Body of pancreas (tissue), 4 donors: ENCODE measurements around the gene CFAP299. TPM values are rescaled to one million over a fixed set of nuclear protein-coding genes. Genes with fewer than 3 reads are reported as not detected.

ENCODE experiments used
- ATAC-seq: fragments of 150-250 bp; one replicate; pipeline ENCODE4 v1.9.1; 2016
- DNase-seq, 4 donors: peaks; one replicate each; pipeline ENCODE4 v3.0.0-alpha.2; 2019
- H3K27ac ChIP-seq, 4 donors: fragments of 200-600 bp; sonication (generic); 1 replicate in 3 of 4; 2 replicates in 1 of 4; pipeline versions ENCODE4 v1.5.1 to v1.6.1; 2016 to 2019; ENCODE audit warnings: mild to moderate bottlenecking in 1 of 4, mixed read lengths in 1 of 4, moderate library complexity in 1 of 4
- H3K27me3 ChIP-seq, 2 donors: fragments of 200-600 bp; sonication (generic); one replicate each; pipeline ENCODE4 v1.6.0; 2016; ENCODE audit warnings: mild to moderate bottlenecking in 1 of 2
- H3K36me3 ChIP-seq, 2 donors: fragments of 200-600 bp; sonication (generic); replicated peaks in 1 of 2; 2 replicates each; pipeline ENCODE4 v1.5.1; 2016; ENCODE audit warnings: low read depth in 2 of 2; ENCODE audit not compliant: insufficient read depth in 1 of 2
- H3K4me1 ChIP-seq: fragments of 200-600 bp; sonication (generic); one replicate; pipeline ENCODE4 v1.6.0; 2016
- H3K4me3 ChIP-seq, 2 donors: fragments of 200-600 bp; sonication (generic); 1 replicate in 1 of 2; 2 replicates in 1 of 2; pipeline ENCODE4 v1.5.1; 2016 to 2019
- H3K9me3 ChIP-seq, 3 donors: fragments of 200-600 bp; sonication (generic); 1 replicate in 2 of 3; 2 replicates in 1 of 3; pipeline ENCODE4 v1.5.1; 2016
- POLR2A ChIP-seq, 3 donors: fragments of 450-650 bp; IDR thresholded peaks; one replicate each; pipeline ENCODE4 v1.6.1; 2016; ENCODE audit warnings: antibody characterized with exemption in 3 of 3, mild to moderate bottlenecking in 2 of 3
- WGBS, 2 donors: methylation state at CpG; one replicate each; pipeline ENCODE4 v1.1.5; 2017; 5-methylcytosine and 5-hydroxymethylcytosine counted together
- intact Hi-C: fragments of 100-400 bp; cut with DNase I; formaldehyde crosslinking; loops from one replicate; pipeline ENCODE4 v1.15.1; 2023
- total RNA-seq, 2 donors: library from RNA; depleted of rRNA; stranded (reverse); fragments of >200 nt; gene quantifications; one replicate each; pipeline ENCODE4 v1.1.0, GENCODE V29; 2016
- TF ChIP-seq, protein P1 (sequence below), 7 experiments: fragments of 450-650 bp in 4 of 7; fragments of 200-600 bp in 3 of 7; sonication (generic) in 3 of 7; IDR thresholded peaks; one replicate each; pipeline ENCODE4 v1.5.1; 2016 to 2019; ENCODE audit warnings: antibody characterized with exemption in 7 of 7

Gene CFAP299
- total RNA-seq, 2 donors from 2014 or later: not detected

DNA sequence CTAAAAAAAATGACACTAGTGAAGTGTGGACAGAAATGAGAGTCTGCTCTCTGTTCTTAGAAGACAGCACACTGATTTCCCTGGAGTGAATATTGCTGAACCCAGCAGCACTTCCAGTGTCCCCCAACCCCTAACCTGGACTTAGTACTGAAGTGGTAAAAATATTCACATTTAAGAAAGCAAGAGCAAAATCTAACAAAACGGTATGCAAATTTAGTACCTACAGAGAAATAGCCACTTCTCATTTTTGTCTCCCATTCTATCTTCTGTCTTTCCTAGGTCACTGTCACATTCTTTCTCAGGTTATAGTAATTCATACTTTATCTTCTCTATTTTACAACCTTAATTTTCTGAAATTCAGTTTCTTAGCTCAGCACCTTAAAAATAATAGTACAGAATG, 274.7 kb downstream of the CFAP299 start:
- H3K36me3 ChIP-seq: no peaks in the 10 kb centered on the region
- 72 to 82% methylated on average over 1 of the region's 1 CpG for WGBS, 2 donors
- no peak for TF ChIP-seq POLR2A (IDR thresholded peaks at IDR 0.05)
- intact Hi-C loops: no loop called here
- peaks cover 5% of the 10 kb centered on the region for H3K4me1 ChIP-seq
- H3K27me3 ChIP-seq: peaks cover 0 to 4% of the 10 kb centered on the region in 2 donors
- no peaks in the 10 kb centered on the region for H3K9me3 ChIP-seq
- H3K4me3 ChIP-seq: no peak overlapping the region
- H3K27ac ChIP-seq: no peak overlapping the region
- DNase-seq (no peak), ATAC-seq (no peak)

DNA sequence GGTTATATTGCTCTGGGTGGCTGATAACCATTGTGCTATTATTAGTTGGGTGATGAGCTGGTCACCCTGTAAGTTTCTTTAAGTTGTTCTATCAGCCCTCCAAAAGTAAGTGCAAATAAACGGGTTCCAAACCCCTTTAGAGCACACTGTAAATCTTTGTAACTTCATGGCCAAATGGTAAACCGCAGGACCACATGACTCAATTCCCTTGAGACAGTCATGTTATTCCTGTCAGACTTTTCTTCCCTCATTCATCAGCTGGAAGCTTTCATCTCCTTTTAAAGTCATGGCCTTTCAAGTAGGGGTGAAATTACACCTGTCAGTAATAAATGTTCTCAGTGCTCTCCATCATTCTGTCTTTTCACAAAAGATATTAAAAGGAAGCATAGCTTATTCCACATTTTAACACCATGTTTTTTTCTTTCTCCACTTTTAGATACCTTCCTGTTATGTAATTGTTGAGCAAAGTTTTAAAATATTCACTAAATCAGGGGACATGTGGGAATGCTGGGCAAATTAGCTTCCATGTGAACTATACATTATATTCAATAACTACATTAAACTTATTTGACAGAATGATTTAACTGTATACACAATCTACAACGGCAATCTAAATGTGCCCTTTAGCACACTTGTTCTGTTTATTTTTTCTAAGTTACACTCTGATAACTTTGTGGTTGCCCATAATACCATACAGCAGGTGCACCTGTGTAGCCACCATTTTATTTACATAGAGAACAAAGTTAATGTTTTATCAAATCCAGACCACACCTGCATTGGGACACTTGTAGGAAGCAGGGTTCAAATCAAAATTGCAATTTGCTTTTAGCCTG, 275.5 kb downstream of the CFAP299 start:
- WGBS, 2 donors: 6 to 9% methylated on average over 3 of the region's 3 CpGs
- Histone ChIP-seq H3K4me1 (peaks cover 5% of the 10 kb centered on the region), H3K4me3 (no peak overlapping the region), H3K9me3 (no peaks in the 10 kb centered on the region), H3K36me3 (no peaks in the 10 kb centered on the region), H3K27me3 (peaks cover 0 to 4% of the 10 kb centered on the region in 2 donors), H3K27ac (no peak overlapping the region)
- ATAC-seq: no peak
- intact Hi-C loops: no loop called here
- TF ChIP-seq, protein P1, sequence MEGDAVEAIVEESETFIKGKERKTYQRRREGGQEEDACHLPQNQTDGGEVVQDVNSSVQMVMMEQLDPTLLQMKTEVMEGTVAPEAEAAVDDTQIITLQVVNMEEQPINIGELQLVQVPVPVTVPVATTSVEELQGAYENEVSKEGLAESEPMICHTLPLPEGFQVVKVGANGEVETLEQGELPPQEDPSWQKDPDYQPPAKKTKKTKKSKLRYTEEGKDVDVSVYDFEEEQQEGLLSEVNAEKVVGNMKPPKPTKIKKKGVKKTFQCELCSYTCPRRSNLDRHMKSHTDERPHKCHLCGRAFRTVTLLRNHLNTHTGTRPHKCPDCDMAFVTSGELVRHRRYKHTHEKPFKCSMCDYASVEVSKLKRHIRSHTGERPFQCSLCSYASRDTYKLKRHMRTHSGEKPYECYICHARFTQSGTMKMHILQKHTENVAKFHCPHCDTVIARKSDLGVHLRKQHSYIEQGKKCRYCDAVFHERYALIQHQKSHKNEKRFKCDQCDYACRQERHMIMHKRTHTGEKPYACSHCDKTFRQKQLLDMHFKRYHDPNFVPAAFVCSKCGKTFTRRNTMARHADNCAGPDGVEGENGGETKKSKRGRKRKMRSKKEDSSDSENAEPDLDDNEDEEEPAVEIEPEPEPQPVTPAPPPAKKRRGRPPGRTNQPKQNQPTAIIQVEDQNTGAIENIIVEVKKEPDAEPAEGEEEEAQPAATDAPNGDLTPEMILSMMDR (IDR thresholded peaks at IDR 0.05): no peak
- no peak for TF ChIP-seq POLR2A (IDR thresholded peaks at IDR 0.05)
- no peak for DNase-seq

DNA sequence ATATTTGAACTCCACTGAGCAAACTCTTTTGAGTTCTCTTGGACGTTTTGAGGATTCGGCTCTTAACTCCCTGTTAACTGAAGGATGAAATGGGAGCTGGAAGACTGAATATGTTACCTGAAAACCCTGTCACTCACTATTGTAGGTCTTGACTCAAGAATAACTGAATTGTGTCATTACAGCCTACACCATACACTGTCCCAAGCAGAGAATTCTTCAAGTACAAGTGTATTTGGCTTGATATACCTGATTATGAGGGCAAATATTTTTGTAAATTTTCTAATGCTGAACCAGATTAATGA, 276.1 kb downstream of the CFAP299 start:
- ATAC-seq: no peak
- H3K9me3 ChIP-seq: no peaks in the 10 kb centered on the region
- no peak overlapping the region for H3K4me3 ChIP-seq
- H3K36me3 ChIP-seq: no peaks in the 10 kb centered on the region
- 13 to 31% methylated on average over 2 of the region's 2 CpGs for WGBS, 2 donors
- no peak overlapping the region for H3K27ac ChIP-seq
- no peak for DNase-seq
- intact Hi-C loops: no loop called here
- peaks cover 0 to 4% of the 10 kb centered on the region in 2 donors for H3K27me3 ChIP-seq
- no peak for TF ChIP-seq POLR2A (IDR thresholded peaks at IDR 0.05)
- TF ChIP-seq, protein P1 (IDR thresholded peaks at IDR 0.05): no peak
- peaks cover 5% of the 10 kb centered on the region for H3K4me1 ChIP-seq

DNA sequence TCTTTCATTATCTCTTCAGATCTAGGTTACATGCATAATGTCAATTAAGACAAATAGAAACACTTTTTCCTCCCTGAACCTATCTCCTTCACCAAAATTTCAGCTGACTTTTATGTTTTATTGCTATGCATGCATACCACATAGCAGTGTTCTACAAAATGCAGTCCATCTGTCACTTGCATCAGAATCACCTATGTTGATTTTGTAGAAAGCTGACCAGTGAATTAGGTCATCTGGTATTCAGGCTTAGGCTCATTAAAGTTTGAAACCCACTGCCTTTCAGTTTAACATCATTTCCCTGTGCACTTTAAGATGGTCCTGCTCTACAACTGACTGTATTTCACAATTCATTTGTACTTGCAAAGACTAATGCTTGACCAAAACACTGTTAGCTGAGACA, 277.9 kb downstream of the CFAP299 start:
- ATAC-seq: no peak
- H3K4me1 ChIP-seq: peaks cover 5% of the 10 kb centered on the region
- H3K27me3 ChIP-seq: peaks cover 0 to 4% of the 10 kb centered on the region in 2 donors
- intact Hi-C loops: no loop called here
- no peak for TF ChIP-seq POLR2A (IDR thresholded peaks at IDR 0.05)
- TF ChIP-seq, protein P1 (IDR thresholded peaks at IDR 0.05): no peak
- H3K36me3 ChIP-seq: no peaks in the 10 kb centered on the region
- no peak overlapping the region for H3K4me3 ChIP-seq
- no peak for DNase-seq
- no peak overlapping the region for H3K27ac ChIP-seq
- no peaks in the 10 kb centered on the region for H3K9me3 ChIP-seq

DNA sequence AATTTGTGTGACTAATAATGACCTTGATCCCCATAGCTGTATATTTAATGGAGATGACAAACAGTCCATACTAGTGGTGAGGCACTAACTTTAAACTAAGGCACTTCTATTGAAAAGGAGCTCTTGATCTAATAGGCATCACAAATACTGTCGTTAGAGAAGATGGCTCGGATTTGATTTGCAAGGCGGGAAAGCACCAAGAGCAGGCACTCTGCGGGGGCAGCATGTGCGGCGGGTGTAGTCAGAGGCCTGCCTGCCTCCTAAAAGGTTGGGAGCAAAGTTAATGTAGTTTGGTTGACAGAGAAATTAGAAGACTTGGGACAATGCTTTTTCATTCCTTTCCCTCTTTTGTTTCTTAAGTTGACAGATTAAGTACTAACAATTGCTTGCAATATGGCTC, 278.8 kb downstream of the CFAP299 start:
- H3K4me3 ChIP-seq: no peak overlapping the region
- peaks cover 5% of the 10 kb centered on the region for H3K4me1 ChIP-seq
- no peaks in the 10 kb centered on the region for H3K9me3 ChIP-seq
- H3K27ac ChIP-seq: no peak overlapping the region
- DNase-seq (no peak), ATAC-seq (no peak)
- no peaks in the 10 kb centered on the region for H3K36me3 ChIP-seq
- no peak for TF ChIP-seq POLR2A (IDR thresholded peaks at IDR 0.05)
- TF ChIP-seq, protein P1 (IDR thresholded peaks at IDR 0.05): no peak
- intact Hi-C loops: no loop called here
- H3K27me3 ChIP-seq: peaks cover 0 to 3% of the 10 kb centered on the region in 2 donors
- WGBS, 2 donors: 77% methylated on average over 6 of the region's 6 CpGs
